HG02588 (cell line): ENCODE results near the gene DUS2.

Source experiments
- ATAC-seq: cut with Tn5 transposase; IDR thresholded peaks from one replicate; pipeline ENCODE4 v1.9.1; 2021; ENCODE audit warnings: mild to moderate bottlenecking, moderate library complexity; ENCODE audit not compliant: unreplicated experiment

The DUS2 gene

DNA sequence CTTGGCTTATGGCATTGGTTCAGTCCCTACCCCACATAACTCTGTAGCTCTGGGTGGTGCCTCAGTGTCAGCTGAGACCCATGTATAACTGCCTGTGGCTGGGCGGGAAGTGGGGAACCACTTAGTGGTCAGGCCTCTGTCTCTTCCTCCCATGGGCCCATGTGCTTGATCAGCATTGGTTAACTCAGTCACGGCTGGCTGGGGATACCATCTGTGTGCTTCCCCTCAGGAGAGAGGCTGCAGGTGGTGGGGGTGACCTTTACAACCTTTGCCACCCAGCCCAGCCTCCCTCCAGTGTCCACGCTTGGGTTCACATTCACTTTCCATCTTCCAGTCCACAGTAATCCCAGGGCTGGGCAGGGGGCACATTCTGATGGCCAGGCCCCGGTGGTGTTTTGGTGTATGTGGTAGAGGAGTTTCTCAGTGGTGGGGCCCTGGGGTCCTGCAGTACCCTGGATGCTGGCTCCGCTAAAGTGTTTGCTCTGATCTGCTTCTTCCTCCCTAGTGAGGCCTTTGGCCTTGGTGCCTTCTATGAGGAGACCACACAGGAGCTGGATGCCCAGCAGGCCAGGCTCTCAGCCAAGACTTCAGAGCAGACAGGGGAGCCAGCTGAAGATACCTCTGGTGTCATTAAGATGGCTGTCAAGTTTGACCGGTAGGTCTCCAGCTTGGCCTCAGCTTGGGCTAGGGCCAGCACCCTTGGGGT, 51.9 kb downstream of the DUS2 start:
- peak; percentile 80 for ATAC-seq

DNA sequence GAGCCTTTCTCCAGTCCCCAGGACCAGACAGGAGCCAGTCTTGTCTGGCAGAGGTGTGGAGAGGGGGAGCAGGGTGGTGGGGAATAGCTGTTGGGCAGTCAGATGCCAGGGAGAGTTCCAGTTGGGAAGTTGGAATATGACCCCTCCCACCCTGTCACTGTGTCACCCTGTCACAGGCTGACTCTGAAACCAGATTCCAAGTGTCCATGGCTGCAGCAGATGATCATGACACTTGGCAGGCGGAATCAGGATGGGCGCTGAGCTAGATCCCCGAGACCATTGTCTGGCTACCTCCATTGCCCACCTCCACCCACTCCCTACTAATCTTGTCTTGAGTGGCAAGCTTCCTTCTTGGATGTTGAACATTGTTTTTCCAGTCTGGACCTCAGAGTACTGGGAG, 52.9 kb downstream of the DUS2 start:
- no peak for ATAC-seq

DNA sequence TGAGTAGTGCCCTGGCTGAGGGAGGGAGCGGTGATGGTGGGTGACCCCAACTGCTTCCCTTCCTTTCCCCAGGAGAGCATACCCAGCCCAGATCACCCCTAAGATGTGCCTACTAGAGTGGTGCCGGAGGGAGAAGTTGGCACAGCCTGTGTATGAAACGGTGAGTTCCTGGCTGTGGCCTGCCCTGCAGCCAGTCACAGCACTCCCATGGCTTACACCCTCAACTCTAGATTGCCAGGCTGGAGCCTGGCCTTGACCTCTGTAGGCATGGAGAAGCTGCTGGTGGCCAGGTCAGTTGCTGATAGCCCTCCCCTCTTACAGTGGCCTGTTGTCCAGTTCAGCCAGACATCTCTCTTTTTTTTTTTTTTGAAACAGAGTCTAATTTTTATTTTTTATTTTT, 53.5 kb downstream of the DUS2 start:
- ATAC-seq = no peak

DNA sequence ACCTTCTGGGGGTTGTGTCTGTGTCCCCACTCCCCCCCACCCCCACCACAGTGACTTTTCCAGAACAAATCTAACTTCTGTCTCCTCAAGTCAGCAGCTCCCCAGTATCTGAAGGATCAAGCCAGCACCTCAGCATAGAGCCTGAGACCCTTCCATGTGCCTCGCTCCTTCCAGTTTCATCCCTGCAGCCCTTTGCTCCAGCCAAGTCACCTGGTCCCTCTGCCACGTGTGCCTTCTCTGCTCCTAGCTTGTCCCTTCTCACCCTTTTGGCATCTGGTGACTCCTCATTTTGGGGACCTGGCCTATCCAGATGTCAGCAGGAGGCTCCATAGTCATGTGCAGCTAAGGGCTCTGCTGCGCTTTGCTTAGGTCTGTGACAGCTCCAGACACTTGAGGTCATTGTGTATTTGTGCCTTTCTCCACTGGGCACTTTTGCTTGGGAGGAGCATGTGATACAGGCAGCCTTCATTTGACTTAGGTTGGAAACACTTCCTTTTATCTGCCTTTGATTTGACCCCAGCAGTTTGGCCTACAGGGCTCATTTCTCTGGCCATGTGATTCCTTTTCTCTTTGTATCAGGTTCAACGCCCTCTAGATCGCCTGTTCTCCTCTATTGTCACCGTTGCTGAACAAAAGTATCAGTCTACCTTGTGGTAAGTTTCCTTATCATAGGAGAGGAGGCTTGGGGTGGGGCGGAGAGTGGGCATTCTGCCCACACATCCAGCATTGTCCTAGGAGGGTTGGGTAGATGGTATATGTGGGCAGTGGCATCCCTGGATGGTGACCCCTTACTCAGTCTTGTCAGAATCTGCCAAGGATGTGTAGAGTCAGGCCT, 55.0 kb downstream of the DUS2 start:
- no peak for ATAC-seq

DNA sequence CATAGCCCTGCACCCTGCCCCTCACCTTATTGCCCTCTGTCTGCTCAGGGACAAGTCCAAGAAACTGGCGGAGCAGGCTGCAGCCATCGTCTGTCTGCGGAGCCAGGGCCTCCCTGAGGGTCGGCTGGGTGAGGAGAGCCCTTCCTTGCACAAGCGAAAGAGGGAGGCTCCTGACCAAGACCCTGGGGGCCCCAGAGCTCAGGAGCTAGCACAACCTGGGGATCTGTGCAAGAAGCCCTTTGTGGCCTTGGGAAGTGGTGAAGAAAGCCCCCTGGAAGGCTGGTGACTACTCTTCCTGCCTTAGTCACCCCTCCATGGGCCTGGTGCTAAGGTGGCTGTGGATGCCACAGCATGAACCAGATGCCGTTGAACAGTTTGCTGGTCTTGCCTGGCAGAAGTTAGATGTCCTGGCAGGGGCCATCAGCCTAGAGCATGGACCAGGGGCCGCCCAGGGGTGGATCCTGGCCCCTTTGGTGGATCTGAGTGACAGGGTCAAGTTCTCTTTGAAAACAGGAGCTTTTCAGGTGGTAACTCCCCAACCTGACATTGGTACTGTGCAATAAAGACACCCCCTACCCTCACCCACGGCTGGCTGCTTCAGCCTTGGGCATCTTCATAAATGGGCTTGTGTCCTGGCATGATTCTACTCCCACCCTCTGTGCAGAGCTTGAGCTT, 55.8 kb downstream of the DUS2 start:
- ATAC-seq = no peak

DNA sequence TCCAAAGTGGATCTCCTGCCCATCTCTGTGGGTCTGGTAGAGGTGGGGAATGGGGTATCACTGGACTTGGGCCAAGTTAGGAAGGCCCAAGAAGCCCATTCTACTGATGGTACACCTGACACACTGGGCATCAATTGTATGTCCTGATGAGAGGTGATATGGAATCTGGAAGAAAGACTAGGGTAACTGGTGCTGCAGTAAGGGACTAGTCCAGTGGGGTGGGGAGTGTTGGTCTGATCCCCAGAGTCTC, 56.2 kb downstream of the DUS2 start:
- ATAC-seq = no peak

DNA sequence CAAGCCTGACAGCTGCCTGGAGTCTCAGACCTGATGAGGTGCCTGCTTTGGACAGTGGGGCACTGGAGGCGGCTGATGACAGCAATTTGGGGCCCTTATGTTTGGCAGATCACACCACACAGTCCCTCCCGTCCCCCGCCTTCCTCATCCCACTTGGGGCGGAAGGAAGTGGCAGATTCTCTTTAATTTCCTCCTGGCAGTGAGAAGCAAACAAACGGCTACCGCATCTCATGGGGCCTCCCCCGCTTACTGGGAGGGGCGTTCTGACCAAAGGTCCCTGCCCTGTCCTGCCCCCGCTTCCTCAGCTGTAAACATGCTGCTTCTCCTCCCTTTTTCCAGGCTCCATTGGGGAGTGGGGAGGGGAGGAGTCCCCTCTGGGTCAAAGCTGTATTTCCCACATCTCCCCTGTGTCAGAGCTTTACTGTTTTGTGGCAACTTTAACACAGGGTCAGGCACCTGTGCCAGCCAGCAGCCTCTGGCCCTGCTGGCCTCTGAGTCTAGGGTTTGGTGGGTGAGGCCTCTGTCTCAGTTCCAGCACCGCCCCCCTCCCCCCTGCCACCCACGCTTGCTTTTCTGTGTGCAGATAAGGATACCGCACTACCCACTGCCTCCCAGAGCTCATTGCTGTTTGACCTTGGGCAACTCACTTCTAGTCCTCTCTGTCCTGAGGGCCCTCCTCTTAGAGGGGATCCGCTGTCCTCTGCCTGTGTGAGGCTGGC, 56.7 kb downstream of the DUS2 start:
- no peak for ATAC-seq

DNA sequence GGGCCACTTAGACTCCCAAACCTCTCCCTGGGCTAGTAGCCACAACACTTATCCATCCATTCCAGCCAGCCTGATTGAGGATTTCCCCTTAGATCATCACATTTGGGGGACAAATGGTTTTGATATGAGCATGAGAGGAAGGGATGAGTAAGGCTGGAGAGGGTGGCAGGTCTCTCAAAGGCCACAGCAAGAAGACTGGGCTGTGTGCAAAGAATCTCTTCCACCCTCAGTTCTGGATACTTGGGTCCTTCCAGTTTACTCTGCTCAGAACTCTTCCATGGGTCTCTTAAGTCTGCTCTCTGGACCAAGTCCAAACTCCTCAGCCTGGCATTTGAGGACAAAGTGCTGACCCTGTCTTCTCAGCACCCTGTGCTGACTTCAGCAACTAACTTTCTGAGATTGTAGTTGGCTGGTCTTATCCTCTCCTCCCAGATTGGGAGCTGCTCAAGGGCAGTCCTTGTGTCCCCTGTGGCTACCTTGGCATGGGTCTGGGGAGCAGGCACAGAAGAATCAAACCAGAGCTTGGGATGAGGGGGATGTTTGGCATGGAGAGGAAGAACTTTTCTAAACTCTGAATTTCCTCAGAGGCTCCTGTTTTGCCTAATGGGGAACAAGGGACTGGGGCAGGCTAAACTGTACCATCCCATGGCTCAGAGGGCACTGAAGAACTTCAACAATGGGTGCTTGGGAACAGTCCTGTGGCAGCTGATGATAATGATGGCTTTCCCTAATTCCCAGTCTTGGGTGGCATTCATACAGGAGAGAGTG, 59.0 kb downstream of the DUS2 start:
- no peak for ATAC-seq

DNA sequence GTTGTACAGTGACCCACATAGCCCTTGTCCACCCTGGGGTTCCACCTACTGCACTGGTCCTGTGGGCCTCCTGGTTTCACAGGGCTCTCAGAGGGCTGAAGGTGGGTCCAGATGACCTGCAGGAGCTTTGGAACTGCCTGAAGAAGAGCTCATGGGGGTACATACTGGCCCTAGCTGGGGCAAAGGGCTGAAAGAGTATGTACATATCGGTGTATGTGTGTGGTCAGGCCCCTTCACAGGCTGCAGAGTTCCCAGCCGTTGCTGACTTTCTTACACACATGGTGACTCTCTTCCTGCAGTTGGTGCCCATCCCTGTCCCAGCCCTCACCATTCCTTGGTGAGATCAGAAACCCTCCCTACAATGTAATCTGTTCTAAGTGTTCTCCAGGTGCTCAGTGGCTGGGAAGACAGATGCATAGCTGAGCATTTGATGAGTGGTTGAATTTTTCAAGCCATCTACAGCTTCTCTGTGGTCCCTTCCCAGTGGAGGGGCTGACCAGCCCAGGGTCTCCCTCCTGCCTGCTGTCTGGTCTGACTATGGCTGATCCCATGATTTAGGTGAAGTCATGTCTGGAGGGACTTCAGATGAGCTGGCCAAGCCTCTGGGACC, 59.6 kb downstream of the DUS2 start:
- no peak for ATAC-seq

DNA sequence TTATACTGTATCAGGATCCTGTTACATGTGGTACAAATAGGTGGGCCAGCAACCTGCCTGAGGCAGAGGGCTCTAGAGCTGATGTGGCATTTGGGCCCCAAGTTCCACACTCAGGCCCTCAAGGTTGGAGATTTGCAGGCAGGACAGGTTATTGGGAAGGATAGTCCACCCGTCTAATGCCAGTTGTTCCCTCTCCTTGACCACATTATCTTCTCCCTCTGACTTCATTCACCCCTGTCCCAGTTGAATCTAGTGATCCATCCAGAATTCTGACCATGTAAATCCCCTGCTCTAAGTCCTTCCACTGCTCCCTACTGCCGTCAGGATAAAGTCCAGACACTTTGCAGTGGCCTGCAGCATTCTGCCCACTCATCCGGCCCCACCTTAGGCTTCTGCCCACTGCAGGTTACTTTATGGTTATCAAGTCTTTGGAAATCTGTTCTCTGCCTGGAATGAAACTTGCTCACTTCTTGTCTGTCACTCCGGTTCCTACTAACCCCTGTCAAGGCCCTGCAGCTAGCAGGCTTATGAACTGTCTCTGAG, 60.2 kb downstream of the DUS2 start:
- ATAC-seq = no peak

DNA sequence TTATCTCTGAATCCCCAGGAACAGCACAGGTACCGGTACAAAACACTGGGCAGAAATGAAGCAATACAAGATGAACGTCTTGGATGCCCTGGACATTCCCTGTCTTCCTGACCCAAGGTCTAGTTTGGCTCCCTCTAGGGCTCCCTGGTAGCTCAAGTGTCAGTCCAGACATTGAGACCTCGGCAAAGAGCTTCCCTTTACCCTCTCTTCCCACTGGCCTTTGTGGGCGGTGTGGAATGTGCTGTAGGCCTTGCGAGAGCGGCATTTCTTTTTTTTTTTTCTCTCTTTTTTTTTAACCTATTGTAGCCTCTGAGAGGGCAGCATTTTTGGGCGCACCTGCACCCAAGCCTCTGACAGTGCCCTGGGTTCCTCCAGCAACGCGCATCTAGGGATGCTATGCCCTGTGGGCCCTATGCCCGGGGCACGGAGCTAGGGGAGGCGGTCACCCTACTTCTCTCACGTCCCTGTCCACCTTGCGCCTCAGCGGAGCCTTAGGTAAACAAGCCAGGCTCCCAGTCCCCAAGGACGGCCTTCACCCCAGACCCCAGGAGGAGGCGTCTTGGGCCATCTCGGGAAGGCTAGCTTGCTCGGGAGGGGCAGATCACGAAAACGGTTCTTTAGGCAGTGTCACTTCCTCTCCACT, 60.9 kb downstream of the DUS2 start:
- ATAC-seq = no peak

DNA sequence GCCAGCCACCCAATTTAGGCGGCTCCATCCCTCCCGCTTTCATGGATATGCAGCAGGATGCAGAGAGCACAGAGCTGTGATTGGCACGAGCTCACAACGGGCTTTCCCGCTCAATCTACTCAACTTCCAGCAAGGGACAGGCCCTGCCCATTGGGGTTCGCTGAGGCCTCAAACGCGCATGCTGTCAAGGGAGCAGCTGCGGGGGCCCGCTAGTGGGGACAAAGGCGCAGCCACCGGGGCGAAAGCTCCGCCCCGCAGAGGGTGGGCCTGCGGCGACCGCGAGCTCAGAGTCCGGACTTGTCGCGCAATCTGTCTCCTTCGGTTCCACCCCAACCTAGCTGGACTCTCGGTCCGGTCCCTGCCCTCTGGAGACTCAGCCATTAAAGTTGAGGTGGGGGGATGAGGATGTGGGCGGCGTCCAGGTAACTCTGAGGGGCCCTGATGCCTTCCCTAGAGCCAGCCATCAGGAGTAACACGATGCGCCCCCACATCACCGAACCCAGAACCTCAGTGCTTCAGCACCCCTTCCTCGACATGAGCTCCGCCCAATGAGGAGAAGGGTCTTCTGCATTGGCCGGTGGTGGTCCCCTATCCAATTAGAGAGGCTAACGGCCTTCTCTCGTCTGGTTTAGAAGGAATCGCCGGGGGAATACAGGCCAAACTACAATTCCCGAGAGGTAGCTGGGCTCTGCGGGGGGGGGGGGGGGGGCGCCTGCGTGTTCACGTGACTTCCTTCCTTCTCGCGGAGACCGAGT, 61.6 kb downstream of the DUS2 start:
- peak; percentile 50 for ATAC-seq

DNA sequence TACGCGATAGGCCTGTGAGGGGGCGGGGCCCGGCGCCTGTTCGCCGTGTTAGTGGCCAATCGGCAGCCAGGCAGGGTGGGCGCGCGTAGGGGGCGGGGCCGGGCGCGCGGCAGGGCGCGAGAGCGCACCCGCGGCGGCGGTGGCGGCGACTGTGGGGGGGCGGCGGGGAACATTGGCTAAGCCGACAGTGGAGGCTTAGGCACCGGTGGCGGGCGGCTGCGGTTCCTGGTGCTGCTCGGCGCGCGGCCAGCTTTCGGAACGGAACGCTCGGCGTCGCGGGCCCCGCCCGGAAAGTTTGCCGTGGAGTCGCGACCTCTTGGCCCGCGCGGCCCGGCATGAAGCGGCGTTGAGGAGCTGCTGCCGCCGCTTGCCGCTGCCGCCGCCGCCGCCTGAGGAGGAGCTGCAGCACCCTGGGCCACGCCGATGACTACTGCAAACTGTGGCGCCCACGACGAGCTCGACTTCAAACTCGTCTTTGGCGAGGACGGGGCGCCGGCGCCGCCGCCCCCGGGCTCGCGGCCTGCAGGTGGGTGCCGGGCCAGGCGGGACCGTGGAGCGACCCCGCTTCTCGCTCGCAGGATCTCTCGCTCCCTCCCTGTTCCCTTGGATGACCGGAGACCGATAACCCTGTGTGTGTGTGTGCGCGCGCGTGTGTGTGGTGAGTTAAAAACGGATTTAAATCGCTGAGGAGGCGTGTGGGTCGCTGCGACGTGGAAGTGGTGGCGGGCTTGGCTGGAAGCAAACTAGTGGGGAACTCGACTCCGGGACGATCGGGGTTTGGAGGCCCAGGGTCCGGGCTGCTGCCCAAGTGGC, 62.4 kb downstream of the DUS2 start, which contains the start of gene NFATC3:
TSS of gene NFATC3 (plus strand) at position 112 of the 813 bp plus-strand sequence. CDS start at position 424, 312 bp downstream.
- ATAC-seq = peak; percentile 52

DNA sequence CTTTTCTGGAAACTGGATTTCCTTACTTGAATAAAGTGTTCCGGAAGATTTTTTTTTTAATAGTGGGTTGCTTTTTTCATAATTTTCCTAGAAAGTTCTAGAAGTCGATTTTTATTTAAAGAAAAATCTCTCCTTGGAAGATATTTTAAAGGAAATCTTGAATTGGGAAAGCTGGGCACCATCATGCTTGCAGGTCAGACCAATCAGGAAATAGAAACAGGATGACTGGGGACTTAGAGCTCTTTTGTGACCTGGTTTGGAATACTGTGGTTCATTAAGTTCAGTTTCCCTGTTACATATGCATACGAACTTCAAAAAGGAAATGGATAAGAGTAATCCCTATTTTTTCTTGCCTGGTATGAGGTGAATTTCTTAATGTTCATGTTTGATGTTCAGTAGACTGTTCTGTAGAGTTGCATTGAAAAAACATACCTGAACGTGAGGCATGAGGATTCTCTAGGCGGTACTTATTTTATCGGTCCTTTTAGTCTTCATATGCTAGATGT, 63.3 kb downstream of the DUS2 start:
- no peak for ATAC-seq

DNA sequence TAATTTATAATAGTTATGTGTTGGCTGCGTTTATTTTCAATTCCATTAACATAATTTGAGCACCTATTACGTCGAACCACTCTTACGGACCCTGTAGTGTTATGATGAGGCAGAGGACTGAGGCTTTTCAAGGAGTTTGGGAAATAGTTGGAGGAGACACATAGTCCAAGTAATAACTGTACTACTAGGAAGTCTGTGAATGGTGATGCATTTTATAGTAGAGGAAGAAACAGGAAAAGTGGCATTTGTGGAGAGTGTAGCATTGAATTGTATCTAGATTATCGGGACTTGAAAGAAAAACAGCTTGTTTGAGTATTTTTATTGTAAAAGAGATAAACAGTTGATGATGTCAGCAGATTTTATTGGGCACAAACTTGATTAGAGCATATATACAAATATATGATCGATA, 63.8 kb downstream of the DUS2 start:
- ATAC-seq = no peak

DNA sequence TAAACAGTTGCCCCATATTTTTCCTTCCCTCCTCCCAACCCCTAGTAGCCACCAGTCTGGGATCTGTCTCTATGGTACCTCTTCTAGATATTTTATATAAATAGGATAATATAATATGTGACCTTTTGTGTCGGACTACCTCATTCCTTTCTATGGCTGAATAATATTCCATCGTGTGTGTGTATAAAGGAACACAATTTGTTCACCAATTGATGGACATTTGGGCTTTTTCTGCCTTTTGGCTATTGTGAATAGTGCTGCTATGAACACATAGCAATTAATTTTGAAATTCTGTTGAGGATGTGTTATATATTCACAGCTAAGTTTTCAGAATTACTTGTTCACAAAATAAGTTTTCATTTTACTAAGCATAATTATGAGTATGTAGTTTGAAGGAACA, 64.6 kb downstream of the DUS2 start:
- ATAC-seq = no peak

DNA sequence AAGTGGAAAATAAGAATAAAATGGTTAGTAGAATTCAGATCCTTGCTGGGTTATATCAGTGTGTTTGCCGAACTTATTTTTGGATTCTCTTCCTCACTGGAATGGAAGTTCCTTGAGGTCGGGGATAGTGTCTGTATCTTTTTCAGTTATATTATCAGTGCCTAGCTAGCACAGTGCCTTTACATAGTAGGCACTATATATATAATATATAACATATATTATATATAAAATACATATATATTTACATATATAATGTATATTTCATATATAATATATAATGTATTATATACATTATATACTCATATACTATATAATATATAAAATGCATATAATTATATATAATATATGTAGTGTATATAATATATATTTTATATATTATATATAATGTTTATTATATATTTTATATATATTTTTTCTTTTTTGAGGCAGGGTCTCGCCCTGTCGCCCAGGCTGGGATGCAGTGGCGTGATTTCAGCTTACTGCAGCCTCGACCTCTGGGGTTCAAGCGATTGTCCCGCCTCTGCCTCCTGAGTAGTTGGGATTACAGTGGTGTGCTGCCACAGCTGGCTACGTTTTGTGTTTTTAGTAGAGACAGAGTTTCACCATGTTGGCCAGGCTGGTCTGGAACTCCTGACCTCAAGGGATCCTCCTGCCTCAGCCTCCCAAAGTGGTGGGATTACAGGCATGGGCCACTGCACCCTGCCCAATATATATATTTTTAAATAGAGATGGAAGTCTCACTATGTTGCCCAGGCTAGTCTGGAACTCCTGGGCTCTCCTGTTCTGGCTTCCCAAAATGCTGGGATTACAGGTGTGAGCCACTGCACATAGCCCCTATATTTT, 65.3 kb downstream of the DUS2 start:
- ATAC-seq = no peak
